ENCODE results near the gene AFG3L2. TPM values are rescaled to one million over a fixed set of nuclear protein-coding genes. Genes with fewer than 3 reads are reported as not detected.

AFG3L2 gene
- total and polyA plus RNA-seq, 9 of the 15 experiments (the other 6 are each of a cell fraction or from before 2014, with no cell fraction given): 24.1 to 109 (median 84.0) TPM

- no peak for TF ChIP-seq HINFP (tag; conservative IDR thresholded peaks at IDR 0.05; ENCODE audit: low read depth)
- no peak for TF ChIP-seq HNRNPK (IDR thresholded peaks at IDR 0.05; ENCODE audit: low read depth, low read length, poor library complexity, severe bottlenecking)
- TF ChIP-seq U2AF1 (optimal IDR thresholded peaks at IDR 0.05; ENCODE audit: low read depth, low read length): no peak
- TF ChIP-seq TEAD1 (CRISPR knock-in tag; IDR thresholded peaks at IDR 0.05): no peak
- peak; percentile 76 for TF ChIP-seq E2F4 (CRISPR knock-in tag; IDR thresholded peaks at IDR 0.05; ENCODE audit: low read depth)
- TF ChIP-seq TRIM28 (IDR thresholded peaks at IDR 0.05): no peak
- no peak for TF ChIP-seq MEIS2 (IDR thresholded peaks at IDR 0.05; ENCODE audit: partially characterized antibody)
- TF ChIP-seq CEBPZ (IDR thresholded peaks at IDR 0.05; ENCODE audit: borderline replicate concordance, low read depth, low read length): no peak
- TF ChIP-seq POLR2B (IDR thresholded peaks at IDR 0.05; ENCODE audit: low read depth, partially characterized antibody): no peak
- TF ChIP-seq ZNF717 (CRISPR knock-in tag; IDR thresholded peaks at IDR 0.05): no peak
- TF ChIP-seq SETDB1 (IDR thresholded peaks at IDR 0.05; ENCODE audit: low read length): no peak
- TF ChIP-seq TCF7 (IDR thresholded peaks at IDR 0.05; ENCODE audit: borderline replicate concordance): no peak
- TF ChIP-seq TCFL5 (CRISPR knock-in tag; conservative IDR thresholded peaks at IDR 0.05): no peak
- no peak for TF ChIP-seq KAT2B (IDR thresholded peaks at IDR 0.05; ENCODE audit: low read depth, low read length)
- no peak for TF ChIP-seq ZNF197 (CRISPR knock-in tag; IDR thresholded peaks at IDR 0.05; ENCODE audit: low read depth)
- no peak for TF ChIP-seq SRSF3 (IDR thresholded peaks at IDR 0.05; ENCODE audit: insufficient read depth, low read length)
Observed at GRCh38 chr18:12308386-12309100, 68.5 kb downstream of the AFG3L2 start (continued).
